GM10266 (cell line): Measurements from ENCODE around the gene AHSA1.

Experiments used
- DNase-seq: peaks from one replicate; pipeline ENCODE4 v3.0.0; 2012; ENCODE audit errors: extremely low spot score
- CTCF ChIP-seq: IDR thresholded peaks from 2 replicates; pipeline ENCODE4 v1.5.1; 2012; ENCODE audit warnings: mild to moderate bottlenecking, low read depth; ENCODE audit not compliant: control insufficient read depth, insufficient read depth; ENCODE audit errors: missing control alignments

The AHSA1 gene

DNA sequence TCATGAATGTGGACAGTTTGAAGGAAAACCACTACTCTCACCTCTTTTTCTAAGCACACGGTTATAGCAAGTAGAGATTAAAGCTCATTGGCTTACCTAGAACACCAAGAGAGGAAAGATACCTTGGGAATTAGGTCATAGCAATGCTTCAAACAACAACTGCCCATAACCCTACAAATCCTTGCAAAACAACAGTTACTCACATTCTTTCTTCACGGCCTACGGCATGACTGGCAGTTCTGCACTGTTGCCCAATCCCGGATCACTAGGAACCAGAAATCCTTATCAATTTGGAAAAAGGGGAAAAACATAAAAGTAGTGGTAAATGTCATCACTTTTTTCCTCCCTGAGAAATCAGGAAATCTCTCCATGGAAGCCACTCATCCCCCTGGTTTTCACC is 50.4 kb downstream of the AHSA1 start:
- TF ChIP-seq CTCF: no peak
- DNase-seq: no peak

DNA sequence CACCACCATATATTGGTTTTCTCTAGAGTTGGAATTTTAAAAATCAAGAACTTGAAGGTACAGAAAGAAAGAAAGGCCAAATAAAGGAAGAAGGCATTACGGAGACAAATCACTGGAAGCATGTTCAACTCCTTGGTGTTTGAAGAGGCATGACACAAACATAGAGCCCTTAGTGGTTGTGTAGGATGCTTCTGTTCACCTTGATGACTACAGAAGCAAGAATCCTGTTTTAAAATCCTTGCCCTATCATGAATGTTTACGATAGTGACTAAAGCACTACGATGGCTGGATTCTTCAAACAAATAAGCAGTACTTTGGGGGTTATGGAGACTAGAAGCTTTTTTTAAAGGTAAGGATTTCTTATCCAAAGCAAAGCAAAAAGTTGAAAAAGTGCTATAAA is 51.0 kb downstream of the AHSA1 start:
- no peak for TF ChIP-seq CTCF
- DNase-seq: no peak

- TF ChIP-seq CTCF: no peak
- DNase-seq: no peak
These were observed 51.5 kb downstream of the AHSA1 start for GRCh38 chr14:77509366-77509765.

DNA sequence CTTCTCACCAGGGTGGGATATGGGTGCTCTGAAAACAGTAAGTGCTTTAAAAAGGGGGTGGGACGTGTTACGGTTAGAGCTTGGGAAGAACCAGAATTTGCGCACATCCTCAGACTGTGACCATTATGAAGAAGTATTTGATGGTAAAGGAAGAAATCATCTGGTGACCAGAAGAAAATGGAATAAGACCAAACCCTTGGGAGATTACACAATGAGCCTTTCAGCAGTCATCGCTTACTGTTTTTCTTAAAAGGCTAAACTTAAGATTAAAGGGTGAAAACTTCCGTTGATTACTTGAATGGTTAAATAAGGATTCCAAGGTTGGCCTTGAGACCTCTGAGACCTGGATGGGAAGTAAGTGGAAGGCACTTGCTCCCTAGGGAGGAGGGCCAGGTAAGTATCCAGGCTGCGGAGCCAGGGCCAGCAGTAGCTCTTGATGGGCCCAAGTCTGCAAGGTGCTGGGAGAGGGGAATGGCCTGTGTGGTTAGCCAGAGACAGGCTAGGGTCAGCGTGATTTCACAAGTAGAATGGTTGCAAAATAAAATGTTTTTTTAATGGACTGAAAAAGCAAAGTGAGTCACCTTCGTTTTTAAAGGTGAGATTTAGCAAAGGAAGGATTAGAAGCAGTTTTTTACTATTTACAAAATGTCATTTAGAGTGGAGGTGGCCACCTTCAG is 53.7 kb downstream of the AHSA1 start:
- no peak for DNase-seq
- TF ChIP-seq CTCF: no peak

- DNase-seq: no peak
- TF ChIP-seq CTCF: no peak
These were observed 58.2 kb downstream of the AHSA1 start for GRCh38 chr14:77516126-77516525.
